ENCODE measurements around the gene BTBD6. TPM values are rescaled to one million over a fixed set of nuclear protein-coding genes. Genes with fewer than 3 reads are reported as not detected.

The BTBD6 gene
- total and polyA plus RNA-seq, 2 experiments from 2014 or later = 42.2 to 47.5 TPM

DNA sequence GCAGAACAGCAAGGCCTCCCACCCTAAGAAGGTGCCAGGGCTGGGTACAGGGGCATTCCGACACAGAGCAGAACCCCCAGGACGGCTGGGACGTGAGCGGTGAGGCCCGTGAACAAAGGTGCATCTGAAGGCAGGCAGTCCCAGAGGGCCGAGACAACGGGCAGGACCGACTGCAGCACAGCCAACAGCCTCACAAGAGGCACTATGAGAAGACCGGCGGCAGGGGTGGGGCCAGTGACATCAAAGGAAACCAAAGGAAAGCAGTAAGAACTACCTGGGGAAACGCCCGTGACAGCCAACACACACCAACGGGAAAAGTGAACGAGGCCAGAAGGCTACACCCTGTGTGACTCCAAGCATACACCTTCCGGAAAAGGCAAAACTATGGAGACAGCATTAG, 9.1 kb downstream of the BTBD6 start:
- no peaks in the 10 kb centered on the region for H4K20me1 ChIP-seq (ENCODE audit: insufficient read depth, poor library complexity, severe bottlenecking)
- no peaks in the 10 kb centered on the region for H3K9me3 ChIP-seq (ENCODE audit: low read depth)
- no peak overlapping the region for H3K27ac ChIP-seq
- no peak overlapping the region for H2AFZ ChIP-seq
- no peaks in the 10 kb centered on the region for H3K9me2 ChIP-seq (replicated peaks; ENCODE audit: insufficient read depth)
- no peak overlapping the region for H3K4me3 ChIP-seq
- no peak for DNase-seq (ENCODE audit: low spot score)
- no peak overlapping the region for H3K4me2 ChIP-seq
- no peaks in the 10 kb centered on the region for H3K79me2 ChIP-seq
- 95% methylated on average over 15 of the region's 15 CpGs for WGBS (ENCODE audit: low lambda C conversion rate, missing lambda C conversion rate)
- no peaks in the 10 kb centered on the region for H3K36me3 ChIP-seq (replicated peaks; ENCODE audit: insufficient read depth, low read depth)
- no peak for TF ChIP-seq EZH2phosphoT487 (IDR thresholded peaks at IDR 0.05; ENCODE audit: low read depth, severe bottlenecking, unreplicated experiment)
- no peak for TF ChIP-seq EZH2 (IDR thresholded peaks at IDR 0.05; ENCODE audit: borderline replicate concordance)
- TF ChIP-seq, protein P1, sequence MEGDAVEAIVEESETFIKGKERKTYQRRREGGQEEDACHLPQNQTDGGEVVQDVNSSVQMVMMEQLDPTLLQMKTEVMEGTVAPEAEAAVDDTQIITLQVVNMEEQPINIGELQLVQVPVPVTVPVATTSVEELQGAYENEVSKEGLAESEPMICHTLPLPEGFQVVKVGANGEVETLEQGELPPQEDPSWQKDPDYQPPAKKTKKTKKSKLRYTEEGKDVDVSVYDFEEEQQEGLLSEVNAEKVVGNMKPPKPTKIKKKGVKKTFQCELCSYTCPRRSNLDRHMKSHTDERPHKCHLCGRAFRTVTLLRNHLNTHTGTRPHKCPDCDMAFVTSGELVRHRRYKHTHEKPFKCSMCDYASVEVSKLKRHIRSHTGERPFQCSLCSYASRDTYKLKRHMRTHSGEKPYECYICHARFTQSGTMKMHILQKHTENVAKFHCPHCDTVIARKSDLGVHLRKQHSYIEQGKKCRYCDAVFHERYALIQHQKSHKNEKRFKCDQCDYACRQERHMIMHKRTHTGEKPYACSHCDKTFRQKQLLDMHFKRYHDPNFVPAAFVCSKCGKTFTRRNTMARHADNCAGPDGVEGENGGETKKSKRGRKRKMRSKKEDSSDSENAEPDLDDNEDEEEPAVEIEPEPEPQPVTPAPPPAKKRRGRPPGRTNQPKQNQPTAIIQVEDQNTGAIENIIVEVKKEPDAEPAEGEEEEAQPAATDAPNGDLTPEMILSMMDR (IDR thresholded peaks at IDR 0.05; ENCODE audit: poor library complexity) = no peak
- no peaks in the 10 kb centered on the region for H3K4me1 ChIP-seq (ENCODE audit: insufficient read depth)
- no peaks in the 10 kb centered on the region for H3K27me3 ChIP-seq

DNA sequence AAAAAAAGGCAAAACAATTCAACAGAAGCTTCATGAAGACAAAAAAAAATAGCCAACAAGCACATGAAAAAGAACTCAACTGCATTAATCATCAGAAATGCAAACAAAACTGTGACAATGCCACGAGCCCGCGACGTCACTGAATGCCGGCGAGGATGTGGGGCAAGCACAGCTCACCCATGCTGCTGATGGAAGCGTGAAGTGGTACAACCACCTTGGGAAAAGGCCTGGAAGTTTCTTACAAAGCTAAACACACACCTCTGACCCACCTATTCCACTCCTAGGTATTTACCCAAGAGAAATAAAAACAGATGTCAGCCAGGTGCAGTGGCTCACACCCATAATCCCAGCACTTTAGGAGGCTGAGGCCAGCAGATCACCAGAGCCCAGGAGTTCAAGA, 10.5 kb downstream of the BTBD6 start:
- Histone ChIP-seq H3K27ac (peak overlapping the region; percentile 40), H3K79me2 (no peaks in the 10 kb centered on the region), H3K4me1 (ENCODE audit: insufficient read depth) (no peaks in the 10 kb centered on the region), H2AFZ (no peak overlapping the region), H3K9me3 (ENCODE audit: low read depth) (no peaks in the 10 kb centered on the region), H3K36me3 (replicated peaks; ENCODE audit: insufficient read depth, low read depth) (no peaks in the 10 kb centered on the region), H4K20me1 (ENCODE audit: insufficient read depth, poor library complexity, severe bottlenecking) (no peaks in the 10 kb centered on the region), H3K4me2 (no peak overlapping the region), H3K27me3 (no peaks in the 10 kb centered on the region), H3K9me2 (replicated peaks; ENCODE audit: insufficient read depth) (no peaks in the 10 kb centered on the region), H3K4me3 (no peak overlapping the region)
- TF ChIP-seq, protein P1 (IDR thresholded peaks at IDR 0.05; ENCODE audit: poor library complexity) = no peak
- no peak for TF ChIP-seq EZH2phosphoT487 (IDR thresholded peaks at IDR 0.05; ENCODE audit: low read depth, severe bottlenecking, unreplicated experiment)
- TF ChIP-seq EZH2 (IDR thresholded peaks at IDR 0.05; ENCODE audit: borderline replicate concordance) = no peak
- WGBS (ENCODE audit: low lambda C conversion rate, missing lambda C conversion rate) = 78% methylated on average over 7 of the region's 7 CpGs
- DNase-seq (ENCODE audit: low spot score) = no peak

DNA sequence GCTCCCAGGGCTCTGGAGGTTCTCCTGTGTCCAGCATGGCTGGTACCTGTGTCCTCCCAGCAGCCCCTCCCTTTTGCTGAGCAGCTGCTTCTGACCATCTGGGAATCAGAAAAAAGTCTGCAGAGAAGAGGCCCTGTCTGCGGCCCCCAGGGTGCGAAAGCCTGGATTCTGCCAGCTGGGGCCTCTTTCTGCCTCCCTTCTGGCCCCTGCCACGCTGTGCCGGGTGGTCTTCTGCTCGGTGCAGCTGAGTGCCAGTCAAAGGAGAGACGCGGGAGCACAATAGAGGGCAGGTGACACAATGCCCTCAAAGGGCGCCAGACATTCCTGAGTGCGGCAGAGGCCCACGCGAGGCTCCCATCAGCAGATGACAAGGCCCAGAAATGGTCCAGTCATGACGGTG, 12.6 kb downstream of the BTBD6 start:
- no peaks in the 10 kb centered on the region for H3K79me2 ChIP-seq
- H3K36me3 ChIP-seq (replicated peaks; ENCODE audit: insufficient read depth, low read depth) = no peaks in the 10 kb centered on the region

More for the DNA sequence above, 12.6 kb downstream of the BTBD6 start:
- no peaks in the 10 kb centered on the region for H3K27me3 ChIP-seq
- no peak overlapping the region for H3K4me2 ChIP-seq
- no peaks in the 10 kb centered on the region for H3K4me1 ChIP-seq (ENCODE audit: insufficient read depth)
- no peaks in the 10 kb centered on the region for H3K9me3 ChIP-seq (ENCODE audit: low read depth)
- TF ChIP-seq, protein P1 (IDR thresholded peaks at IDR 0.05; ENCODE audit: poor library complexity) = no peak
- no peaks in the 10 kb centered on the region for H3K9me2 ChIP-seq (replicated peaks; ENCODE audit: insufficient read depth)
- DNase-seq (ENCODE audit: low spot score) = no peak
- no peak overlapping the region for H3K4me3 ChIP-seq
- no peak overlapping the region for H2AFZ ChIP-seq
- H4K20me1 ChIP-seq (ENCODE audit: insufficient read depth, poor library complexity, severe bottlenecking) = no peaks in the 10 kb centered on the region
- 93% methylated on average over 12 of the region's 12 CpGs for WGBS (ENCODE audit: low lambda C conversion rate, missing lambda C conversion rate)
- no peak overlapping the region for H3K27ac ChIP-seq
